DND-41 (cell line): ENCODE measurements around the gene SMURF1.

Source experiments
- ATAC-seq: fragments of 200-7000 bp; cut with Tn5 transposase; 3 replicates; pipeline ENCODE4 v1.9.1; 2021; ENCODE audit warnings: low read depth; ENCODE audit not compliant: insufficient read depth
- DNase-seq: peaks from one replicate; pipeline ENCODE4 v3.0.0-alpha.2; 2020
- H2AFZ ChIP-seq: 2 replicates; pipeline ENCODE4 v1.6.0; 2012; ENCODE audit warnings: low read depth, low read length
- H3K27ac ChIP-seq: 2 replicates; pipeline ENCODE4 v1.5.1; 2012; ENCODE audit warnings: low read length, inconsistent platforms
- H3K27me3 ChIP-seq: fragments of 200-600 bp; sonication (generic); 2 replicates; pipeline ENCODE4 v1.6.0; 2012; ENCODE audit warnings: low read length, mild to moderate bottlenecking, inconsistent platforms; ENCODE audit not compliant: insufficient read depth, poor library complexity
- H3K36me3 ChIP-seq: 2 replicates; pipeline ENCODE4 v1.5.1; 2012; ENCODE audit warnings: low read length, inconsistent platforms; ENCODE audit not compliant: insufficient read depth
- H3K4me1 ChIP-seq: 2 replicates; pipeline ENCODE4 v1.5.1; 2012; ENCODE audit warnings: mild to moderate bottlenecking, low read length; ENCODE audit not compliant: insufficient read depth
- H3K4me2 ChIP-seq: 2 replicates; pipeline ENCODE4 v1.6.0; 2012; ENCODE audit warnings: mild to moderate bottlenecking, moderate library complexity, low read length, inconsistent platforms; ENCODE audit not compliant: insufficient read depth
- H3K4me3 ChIP-seq, 2 experiments: fragments of 200-600 bp in 1 of 2; shearing (Covaris generic) in 1 of 2; 2 replicates each; pipeline ENCODE4 v1.5.1; 2012 to 2016; ENCODE audit warnings: inconsistent platforms in 2 of 2, low read length in 2 of 2, mild to moderate bottlenecking in 2 of 2, low read depth in 1 of 2, moderate library complexity in 1 of 2
- H3K79me2 ChIP-seq: 2 replicates; pipeline ENCODE4 v1.6.0; 2012; ENCODE audit warnings: low read length, inconsistent platforms; ENCODE audit not compliant: insufficient read depth
- H3K9ac ChIP-seq: 2 replicates; pipeline ENCODE4 v1.6.0; 2012; ENCODE audit warnings: low read depth, mild to moderate bottlenecking, inconsistent platforms, low read length, moderate library complexity
- H3K9me3 ChIP-seq: 2 replicates; pipeline ENCODE4 v1.5.1; 2012; ENCODE audit warnings: low read length, moderate library complexity, mild to moderate bottlenecking, inconsistent platforms; ENCODE audit not compliant: insufficient read depth, severe bottlenecking
- H4K20me1 ChIP-seq: 2 replicates; pipeline ENCODE4 v1.6.0; 2012; ENCODE audit warnings: low read length; ENCODE audit not compliant: insufficient read depth
- CTCF ChIP-seq: IDR thresholded peaks from 2 replicates; pipeline ENCODE4 v1.5.1; 2012; ENCODE audit warnings: borderline replicate concordance, low read length, moderate library complexity, mild to moderate bottlenecking; ENCODE audit not compliant: poor library complexity, severe bottlenecking; ENCODE audit errors: extremely low read depth
- EZH2 ChIP-seq: IDR thresholded peaks from 3 replicates; pipeline ENCODE4 v1.6.1; 2012; ENCODE audit warnings: borderline replicate concordance, low read depth, mild to moderate bottlenecking, moderate library complexity, low read length, inconsistent platforms; ENCODE audit not compliant: severe bottlenecking

Gene SMURF1

GRCh38 chr7:99004216-99004615 is 139.7 kb downstream of the SMURF1 start:
- Histone ChIP-seq H3K27me3 (no peaks in the 10 kb centered on the region), H3K4me1 (no peaks in the 10 kb centered on the region), H4K20me1 (peaks cover 8% of the 10 kb centered on the region; the same call in 1 of the 2 replicates), H3K4me2 (no peak overlapping the region), H3K79me2 (no peaks in the 10 kb centered on the region), H3K27ac (no peak overlapping the region), H3K4me3 (no peak overlapping the region), H3K9me3 (no peaks in the 10 kb centered on the region), H3K9ac (no peak overlapping the region), H3K36me3 (peaks cover 91% of the 10 kb centered on the region), H2AFZ (no peak overlapping the region)
- ATAC-seq: no peak
- TF ChIP-seq EZH2: no peak
- no peak for TF ChIP-seq CTCF
- DNase-seq: no peak

- Histone ChIP-seq H3K9me3 (no peaks in the 10 kb centered on the region), H3K9ac (no peak overlapping the region), H2AFZ (no peak overlapping the region), H3K4me3 (no peak overlapping the region), H3K27me3 (no peaks in the 10 kb centered on the region), H3K27ac (no peak overlapping the region), H4K20me1 (peaks cover 8% of the 10 kb centered on the region; the same call in 1 of the 2 replicates), H3K4me2 (no peak overlapping the region), H3K36me3 (peaks cover 91% of the 10 kb centered on the region), H3K4me1 (no peaks in the 10 kb centered on the region), H3K79me2 (no peaks in the 10 kb centered on the region)
- no peak for DNase-seq
- TF ChIP-seq CTCF (no peak), EZH2 (no peak)
- no peak for ATAC-seq
Measured at GRCh38 chr7:99003419-99003818, 140.5 kb downstream of the SMURF1 start.

GRCh38 chr7:99002827-99003212 is 141.1 kb downstream of the SMURF1 start:
- no peak for TF ChIP-seq CTCF
- TF ChIP-seq EZH2: no peak
- peaks cover 92% of the 10 kb centered on the region for H3K36me3 ChIP-seq
- no peak for DNase-seq
- no peak overlapping the region for H3K4me3 ChIP-seq
- peaks cover 8% of the 10 kb centered on the region; the same call in 1 of the 2 replicates for H4K20me1 ChIP-seq
- no peaks in the 10 kb centered on the region for H3K27me3 ChIP-seq
- no peak overlapping the region for H3K9ac ChIP-seq
- no peak overlapping the region for H3K27ac ChIP-seq
- no peak overlapping the region for H2AFZ ChIP-seq
- no peaks in the 10 kb centered on the region for H3K79me2 ChIP-seq
- H3K4me1 ChIP-seq: no peaks in the 10 kb centered on the region
- ATAC-seq: no peak
- no peak overlapping the region for H3K4me2 ChIP-seq
- no peaks in the 10 kb centered on the region for H3K9me3 ChIP-seq
